RWPE2 (cell line): ENCODE data around the gene NPLOC4.

Experiments
- ATAC-seq: fragments of 200-7000 bp; cut with Tn5 transposase; 3 replicates; pipeline ENCODE4 v1.9.1; 2021; ENCODE audit warnings: low read depth
- DNase-seq: peaks from one replicate; pipeline ENCODE4 v3.0.0-alpha.2; 2020; ENCODE audit warnings: low spot score
- H3K27ac ChIP-seq: fragments of 450-650 bp; 2 replicates; pipeline ENCODE4 v1.5.1; 2017; ENCODE audit warnings: mild to moderate bottlenecking; ENCODE audit not compliant: poor library complexity, severe bottlenecking
- H3K27me3 ChIP-seq: fragments of 250-450 bp; sonication (Bioruptor Pico); 2 replicates; pipeline ENCODE4 v1.5.1; 2021; ENCODE audit warnings: mild to moderate bottlenecking, moderate library complexity; ENCODE audit not compliant: insufficient read depth, poor library complexity, severe bottlenecking
- H3K36me3 ChIP-seq: fragments of 250-450 bp; sonication (Bioruptor Pico); 2 replicates; pipeline ENCODE4 v1.5.1; 2020; ENCODE audit warnings: low read depth, mild to moderate bottlenecking, moderate library complexity
- H3K4me1 ChIP-seq: fragments of 250-450 bp; sonication (Bioruptor Pico); 2 replicates; pipeline ENCODE4 v1.5.1; 2021; ENCODE audit warnings: mild to moderate bottlenecking, moderate library complexity; ENCODE audit not compliant: insufficient read depth, poor library complexity, severe bottlenecking
- H3K4me3 ChIP-seq: fragments of 250-450 bp; sonication (Bioruptor Pico); 2 replicates; pipeline ENCODE4 v1.5.1; 2021; ENCODE audit warnings: mild to moderate bottlenecking, moderate library complexity; ENCODE audit not compliant: severe bottlenecking
- H3K9me3 ChIP-seq: fragments of 250-450 bp; sonication (Bioruptor Pico); 2 replicates; pipeline ENCODE4 v1.5.1; 2021; ENCODE audit warnings: mild to moderate bottlenecking, moderate library complexity; ENCODE audit not compliant: severe bottlenecking
- CTCF ChIP-seq: fragments of 450-650 bp; IDR thresholded peaks from one replicate; pipeline ENCODE4 v1.5.1; 2017; ENCODE audit warnings: mild to moderate bottlenecking, moderate library complexity; ENCODE audit not compliant: poor library complexity, severe bottlenecking

Gene NPLOC4

GRCh38 chr17:81607431-81607830 lies 29.5 kb downstream of the NPLOC4 start:
- TF ChIP-seq CTCF = no peak
- peaks cover 87% of the 10 kb centered on the region for H3K36me3 ChIP-seq
- no peak for DNase-seq

GRCh38 chr17:81603846-81604610 lies 32.9 kb downstream of the NPLOC4 start:
- ATAC-seq (no peak), DNase-seq (no peak)
- no peak overlapping the region for H3K27ac ChIP-seq
- TF ChIP-seq CTCF = no peak
- no peaks in the 10 kb centered on the region for H3K9me3 ChIP-seq
- no peak overlapping the region for H3K4me3 ChIP-seq
- H3K4me1 ChIP-seq = no peaks in the 10 kb centered on the region
- H3K36me3 ChIP-seq = peaks cover 99% of the 10 kb centered on the region
- H3K27me3 ChIP-seq = no peaks in the 10 kb centered on the region

More at GRCh38 chr17:81607431-81607830, 29.5 kb downstream of the NPLOC4 start:
- no peaks in the 10 kb centered on the region for H3K4me1 ChIP-seq
- no peak overlapping the region for H3K4me3 ChIP-seq
- no peaks in the 10 kb centered on the region for H3K9me3 ChIP-seq
- H3K27me3 ChIP-seq = no peaks in the 10 kb centered on the region
- ATAC-seq = no peak
- H3K27ac ChIP-seq = no peak overlapping the region

- TF ChIP-seq CTCF = peak; percentile 92
- DNase-seq (no peak), ATAC-seq (peak; percentile 92)
- no peak overlapping the region for H3K4me3 ChIP-seq
- H3K27ac ChIP-seq = no peak overlapping the region
- no peaks in the 10 kb centered on the region for H3K4me1 ChIP-seq
- H3K36me3 ChIP-seq = peaks cover 99% of the 10 kb centered on the region
- H3K9me3 ChIP-seq = no peaks in the 10 kb centered on the region
- no peaks in the 10 kb centered on the region for H3K27me3 ChIP-seq
Observed at GRCh38 chr17:81601525-81602120, 35.3 kb downstream of the NPLOC4 start.

GRCh38 chr17:81599719-81600486 lies 37.0 kb downstream of the NPLOC4 start:
- no peak for TF ChIP-seq CTCF
- no peak overlapping the region for H3K27ac ChIP-seq
- ATAC-seq (no peak), DNase-seq (no peak)
- H3K9me3 ChIP-seq = no peaks in the 10 kb centered on the region
- no peak overlapping the region for H3K4me3 ChIP-seq
- peaks cover 98% of the 10 kb centered on the region for H3K36me3 ChIP-seq
- H3K4me1 ChIP-seq = no peaks in the 10 kb centered on the region
- no peaks in the 10 kb centered on the region for H3K27me3 ChIP-seq
